Suppressor macrophage treated with lipopolysaccharide for 4 hours (primary cell): ENCODE results near the gene TRAF3.

ENCODE experiments used
- DNase-seq: peaks from one replicate; pipeline ENCODE4 v3.0.0-alpha.2; 2020

Gene TRAF3

DNA sequence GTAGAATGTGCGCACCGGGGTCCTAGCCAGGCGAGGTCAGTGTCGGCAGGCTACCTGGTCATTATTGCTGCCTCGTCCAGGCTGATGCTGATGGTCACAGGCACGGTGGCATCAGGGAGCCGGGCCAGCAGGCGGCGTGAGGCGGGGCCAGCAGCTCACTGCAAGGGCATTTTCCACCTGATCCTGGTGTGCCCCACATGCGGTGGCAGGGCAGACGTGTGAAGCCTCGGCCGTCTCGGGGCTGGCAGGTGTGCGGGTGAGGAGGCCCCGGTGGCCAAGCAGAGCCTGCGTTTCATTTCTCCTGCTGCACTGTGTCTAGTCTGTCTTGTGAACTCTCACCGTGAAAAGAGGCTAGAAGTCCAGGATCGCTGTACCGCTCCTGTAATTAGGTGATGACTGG lies 133.2 kb downstream of the TRAF3 start:
- no peak for DNase-seq

DNA sequence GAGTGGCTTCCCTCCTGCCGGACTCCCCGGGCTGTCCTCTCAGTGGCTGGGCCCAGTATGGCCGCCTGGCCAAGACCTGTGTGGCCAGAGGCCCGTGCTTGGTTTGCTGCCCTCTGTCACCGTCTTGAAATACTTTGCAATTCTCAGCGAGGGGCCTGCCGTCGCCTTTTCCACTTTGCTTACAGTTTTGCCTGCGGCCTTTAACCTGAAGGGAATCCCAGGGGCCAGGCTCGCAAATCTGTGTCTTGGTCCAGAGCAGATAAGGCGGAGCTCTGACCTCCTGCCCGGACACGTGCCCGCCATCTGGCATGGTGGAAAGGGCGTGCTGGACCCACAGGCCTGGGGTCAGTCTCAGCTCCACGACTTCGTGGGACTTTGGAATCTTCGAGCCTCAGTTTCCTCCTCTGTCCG lies 134.3 kb downstream of the TRAF3 start:
- DNase-seq = no peak

DNA sequence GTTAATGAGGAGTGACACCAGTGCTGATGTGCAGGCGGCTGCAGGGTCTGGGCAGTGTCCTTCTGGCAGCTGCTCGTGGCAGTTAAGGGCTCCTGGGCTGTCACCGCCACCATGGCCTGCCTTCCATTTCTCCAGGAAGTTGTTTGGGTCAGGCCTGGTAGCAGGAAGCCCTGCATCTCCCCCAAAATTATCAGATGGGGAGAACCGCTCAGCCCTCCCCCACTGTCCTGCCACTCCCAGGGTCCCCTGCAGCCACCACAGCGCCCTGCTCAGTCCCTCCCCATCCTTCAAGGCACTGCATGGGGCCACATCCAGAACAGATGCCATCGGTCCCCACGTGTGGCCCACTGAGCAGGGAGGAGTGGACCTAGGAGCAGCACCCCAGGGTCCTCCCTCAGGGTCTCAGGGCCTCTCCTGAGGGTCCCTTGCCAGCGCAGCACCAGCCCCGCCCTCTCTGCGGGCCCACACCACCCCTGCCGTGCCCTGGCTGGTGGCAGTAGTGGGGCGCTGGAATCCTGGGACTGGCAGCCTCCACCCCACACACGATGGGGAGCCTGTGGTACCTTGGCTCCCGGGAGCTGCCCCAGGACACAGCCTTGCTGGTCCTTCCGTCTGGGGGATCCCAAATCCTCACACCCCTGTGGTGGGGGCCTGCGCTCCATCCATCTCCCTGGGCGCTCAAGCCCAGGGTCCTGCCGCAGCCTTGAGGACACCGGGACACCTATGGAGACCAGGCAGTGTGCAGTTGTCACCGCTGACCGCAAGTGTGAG lies 134.9 kb downstream of the TRAF3 start:
- DNase-seq = no peak

DNA sequence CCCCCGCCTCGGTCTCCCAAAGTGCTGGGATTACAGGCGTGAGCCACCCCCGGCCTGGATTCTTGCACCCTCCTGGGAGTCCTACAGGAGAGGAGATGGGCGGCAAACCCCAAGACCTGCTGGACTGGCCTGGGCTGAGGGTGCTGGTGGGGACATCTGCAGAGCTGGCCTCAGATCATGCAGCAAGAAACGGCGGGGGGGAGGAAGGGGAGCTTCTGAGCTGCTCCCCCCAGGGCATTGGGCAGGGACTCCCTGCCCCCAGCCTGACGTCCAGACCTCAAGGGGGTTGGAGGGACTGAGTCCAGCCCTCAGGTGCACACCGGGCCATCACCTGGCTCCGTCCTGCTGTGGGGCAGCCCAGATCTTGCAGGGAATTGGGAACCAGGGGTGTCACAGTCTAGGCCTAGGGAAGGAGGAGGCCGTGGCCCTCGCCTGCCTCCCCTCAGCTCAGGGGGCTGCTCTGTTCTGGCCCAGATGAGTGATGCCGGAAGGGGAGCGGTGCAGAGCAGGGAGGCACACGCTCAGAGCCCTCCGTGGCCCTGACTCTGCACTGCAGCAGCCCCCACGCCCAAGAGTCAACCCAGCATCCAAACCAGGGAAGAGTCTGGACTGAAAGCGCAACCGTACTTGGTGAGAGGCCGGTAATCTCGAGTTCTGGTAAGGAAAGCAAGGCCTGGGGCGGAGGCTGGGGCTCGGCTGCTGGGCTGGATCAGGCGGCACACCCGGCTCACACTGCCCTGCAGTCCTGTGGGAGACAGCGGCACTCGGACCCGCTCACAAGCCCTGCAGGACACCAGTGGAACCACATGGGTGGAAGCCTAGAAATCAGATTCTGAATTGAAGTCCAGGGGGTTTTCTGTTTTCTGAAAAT lies 136.3 kb downstream of the TRAF3 start:
- DNase-seq = no peak

DNA sequence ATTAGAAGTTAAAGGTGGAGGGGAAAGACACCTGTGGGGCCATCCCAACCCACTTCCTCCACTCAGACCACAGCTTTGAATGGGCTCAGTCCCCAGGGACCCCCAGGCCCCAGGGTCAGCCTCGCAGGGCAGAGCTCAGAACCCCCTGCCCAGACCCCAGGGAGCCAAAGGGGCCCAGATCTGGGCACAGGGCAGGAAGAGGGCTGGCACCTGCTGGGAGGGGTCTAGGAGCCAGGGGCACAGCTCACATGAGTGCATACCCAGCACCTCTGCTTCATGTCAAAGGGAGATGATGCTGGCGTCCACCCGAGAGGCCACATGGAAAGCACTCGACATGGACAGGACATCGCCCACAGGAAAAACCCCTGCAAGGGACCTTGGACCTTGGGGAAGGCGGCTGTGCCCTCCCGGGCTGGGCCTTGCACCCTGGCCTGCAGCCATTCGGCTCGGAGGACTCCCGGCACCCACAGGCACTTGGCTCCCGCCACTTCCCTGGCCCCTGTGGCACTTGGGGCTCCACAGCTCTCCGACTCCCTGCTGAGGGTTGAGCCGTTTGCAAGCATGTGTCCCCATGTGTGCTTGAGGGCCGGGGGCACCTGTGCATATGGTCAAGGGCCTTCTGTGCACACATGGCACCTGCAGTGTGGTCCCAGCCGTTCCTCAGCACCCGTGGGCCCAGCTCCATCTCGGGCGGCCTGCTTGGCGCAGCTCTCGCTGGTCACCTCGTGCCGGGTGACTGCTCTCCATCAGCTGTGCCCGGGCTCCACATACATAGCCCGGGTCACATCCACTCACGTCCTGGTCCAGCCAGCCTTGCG lies 137.4 kb downstream of the TRAF3 start:
- DNase-seq = no peak

DNA sequence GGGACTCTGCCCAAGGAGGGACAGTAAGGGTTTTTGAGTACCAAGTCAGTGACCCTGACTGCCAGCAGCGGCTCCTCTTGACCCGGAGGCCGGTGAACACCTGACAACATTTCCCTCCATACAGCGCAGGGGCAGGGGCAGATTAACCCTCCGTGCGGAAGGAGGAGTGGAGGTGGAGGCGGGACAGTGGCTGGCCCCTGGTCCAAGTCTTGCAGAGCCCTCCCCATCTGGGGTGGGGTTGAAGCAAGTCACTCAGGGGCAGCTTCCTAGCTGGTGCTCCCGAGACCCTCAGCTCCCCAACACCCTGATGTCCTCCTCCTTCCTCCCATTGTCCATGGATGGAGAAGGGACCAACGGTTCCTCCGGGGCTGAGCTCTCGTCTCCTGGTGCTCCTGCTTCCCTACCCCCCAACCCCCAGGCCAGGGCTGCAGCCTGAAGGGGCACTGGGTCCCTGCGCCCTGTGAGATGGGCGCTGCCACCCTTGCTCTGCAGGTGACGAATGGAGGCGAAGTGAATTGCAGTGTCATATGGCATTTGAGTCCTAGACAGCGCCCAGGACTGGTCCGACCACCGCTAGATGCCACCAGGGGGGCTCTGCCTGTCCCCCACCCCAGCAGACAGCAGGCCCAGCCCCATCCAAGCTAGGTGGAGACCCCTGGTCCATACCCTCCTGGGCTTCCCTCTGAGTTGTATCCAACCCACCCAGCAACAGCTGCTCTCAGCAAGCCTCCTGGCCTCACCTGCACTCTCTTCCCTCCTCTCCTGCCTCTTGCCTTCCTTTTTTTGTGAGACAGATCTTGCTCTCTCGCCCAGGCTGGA lies 138.3 kb downstream of the TRAF3 start:
- DNase-seq = no peak

DNA sequence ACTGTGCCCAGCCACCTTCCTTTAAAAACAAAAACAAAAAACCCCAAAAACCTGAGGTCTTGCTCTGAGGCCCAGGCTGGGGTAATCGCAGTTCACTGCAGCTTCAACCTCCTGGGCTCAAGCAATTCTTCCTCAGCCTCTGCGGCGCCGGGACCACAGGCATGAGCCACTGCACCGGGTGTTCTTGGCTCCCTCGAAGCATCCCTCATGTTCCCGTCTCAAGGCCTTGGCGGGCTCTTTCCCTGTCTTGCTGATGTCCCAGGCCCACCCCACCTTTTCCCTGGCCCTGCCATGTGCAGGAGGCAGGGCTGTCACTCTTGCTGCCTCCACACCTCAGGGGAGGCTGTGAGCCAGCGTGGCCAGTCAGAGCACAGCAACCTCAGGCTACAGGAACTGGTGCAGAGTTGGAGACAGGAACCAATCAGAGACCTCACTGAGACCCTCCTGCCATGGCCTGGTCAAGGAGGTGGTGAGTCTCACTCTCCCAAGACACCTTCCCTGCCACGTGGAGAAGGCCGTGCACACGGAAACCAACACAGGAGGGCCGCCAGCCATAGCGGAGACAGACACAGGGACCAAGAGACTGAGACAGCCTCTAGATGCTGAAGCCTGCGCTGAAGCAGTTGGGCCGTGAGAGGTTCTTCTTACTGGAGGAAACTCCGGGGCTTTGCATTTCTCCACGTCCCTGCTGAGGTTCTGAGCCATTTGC lies 139.3 kb downstream of the TRAF3 start:
- no peak for DNase-seq

DNA sequence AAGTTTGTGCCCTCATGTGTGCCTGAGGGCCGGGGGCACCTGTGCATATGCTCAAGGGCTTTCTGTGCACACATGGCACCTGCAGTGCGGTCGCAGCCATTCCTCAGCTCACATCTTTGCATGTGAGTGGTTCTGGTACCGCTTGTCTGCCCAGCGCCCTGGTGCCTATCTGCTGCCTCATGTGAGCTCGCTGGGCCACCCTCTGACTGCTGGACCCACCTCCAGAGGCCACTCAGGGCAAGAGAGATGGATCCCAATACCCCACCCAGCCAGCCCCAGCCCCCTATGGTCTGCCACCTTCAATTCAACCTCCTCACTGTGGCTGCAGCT lies 139.8 kb downstream of the TRAF3 start:
- DNase-seq = no peak

DNA sequence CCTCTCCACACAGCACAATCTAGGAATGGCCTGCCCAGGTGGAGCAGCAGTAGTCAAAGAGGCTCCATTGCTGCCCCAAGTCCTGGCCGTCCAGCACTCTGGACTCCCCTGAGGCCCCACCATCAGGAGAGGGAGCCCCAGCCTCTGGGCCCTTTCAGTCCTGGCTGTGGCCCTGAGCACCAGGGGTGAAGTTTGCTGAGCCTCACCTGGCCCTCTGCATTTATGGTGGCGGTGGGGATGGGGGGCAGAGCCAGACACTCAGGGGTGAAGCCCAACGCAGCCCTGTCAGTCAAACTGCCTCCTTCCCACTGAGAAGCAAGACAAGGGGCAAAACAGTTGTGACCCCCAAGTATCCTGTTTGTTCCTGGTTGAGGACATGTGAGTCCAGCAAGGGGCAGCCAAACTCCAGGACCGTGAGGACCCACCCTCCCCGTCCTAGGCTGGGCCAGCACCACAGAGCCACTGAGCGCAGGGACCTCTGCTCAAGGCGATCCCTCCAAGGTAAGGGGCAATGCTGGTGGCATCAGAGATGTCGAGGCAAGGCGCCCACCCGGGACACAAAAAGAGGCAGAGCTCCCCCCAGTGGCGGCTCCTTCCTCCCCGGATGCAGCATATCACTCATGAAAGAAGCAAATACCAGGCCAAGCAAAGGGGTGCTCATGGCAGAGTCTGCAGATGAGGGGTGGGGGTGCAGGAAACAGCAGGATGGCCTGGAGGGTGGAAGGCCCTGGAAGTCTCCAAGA lies 140.4 kb downstream of the TRAF3 start:
- peak; percentile 29 for DNase-seq

DNA sequence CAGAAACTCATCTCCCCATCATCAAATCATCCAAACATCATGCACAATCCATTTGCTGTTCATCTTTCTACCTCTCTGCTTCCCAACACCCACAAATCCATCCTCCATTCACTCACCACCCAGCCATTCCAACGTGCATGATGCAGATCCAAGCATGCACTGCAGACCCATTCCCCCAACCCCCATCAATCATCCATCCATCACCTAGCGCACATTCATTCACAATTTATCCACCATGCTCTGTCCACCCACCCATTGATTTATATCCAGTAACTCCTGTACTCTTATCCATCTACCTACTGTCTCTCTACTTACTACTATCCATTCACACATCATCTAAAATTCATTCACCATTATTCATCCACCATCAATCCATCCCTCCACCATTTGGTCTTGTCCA lies 141.2 kb downstream of the TRAF3 start:
- no peak for DNase-seq

DNA sequence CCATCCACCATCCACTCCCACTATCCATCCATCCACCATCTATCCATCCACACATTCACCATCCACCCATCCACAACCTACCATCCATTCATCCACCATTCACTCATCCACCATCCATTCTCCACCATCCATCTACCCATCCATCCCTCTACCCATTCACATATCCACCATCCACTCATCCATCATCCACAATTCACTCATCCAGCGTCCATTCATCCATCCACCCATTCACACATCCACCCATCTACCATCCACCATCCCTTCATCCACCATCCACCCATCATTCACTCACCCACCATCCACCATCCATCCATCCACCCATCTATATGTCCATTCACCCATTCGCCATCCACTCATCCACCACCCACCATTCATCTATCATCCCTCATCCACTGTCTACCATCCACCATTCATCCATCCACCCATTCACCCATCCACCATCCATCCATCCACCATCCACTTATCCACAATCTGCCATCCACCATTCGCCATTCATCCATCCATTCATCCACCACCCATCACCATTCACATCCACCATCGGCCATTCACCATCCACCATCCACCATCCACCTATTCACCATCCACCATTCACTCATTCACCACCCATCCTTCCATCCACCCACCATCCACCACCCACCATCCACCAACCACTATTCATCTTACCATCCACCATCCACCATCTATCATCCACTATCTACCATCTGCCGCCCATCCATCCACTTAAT lies 143.2 kb downstream of the TRAF3 start:
- DNase-seq = no peak

DNA sequence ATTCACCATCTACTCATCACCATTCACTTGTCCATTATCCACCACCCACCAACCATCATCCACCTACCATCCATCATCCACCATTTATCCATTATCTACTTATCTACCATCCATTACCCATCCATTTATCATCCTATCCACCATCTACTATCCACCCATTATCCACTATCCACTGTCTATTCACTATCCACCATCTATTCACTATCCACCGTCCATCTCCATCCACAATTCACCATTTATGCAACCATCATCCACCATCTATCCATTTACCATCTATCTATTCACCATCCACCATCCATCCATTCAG lies 143.7 kb downstream of the TRAF3 start:
- no peak for DNase-seq

DNA sequence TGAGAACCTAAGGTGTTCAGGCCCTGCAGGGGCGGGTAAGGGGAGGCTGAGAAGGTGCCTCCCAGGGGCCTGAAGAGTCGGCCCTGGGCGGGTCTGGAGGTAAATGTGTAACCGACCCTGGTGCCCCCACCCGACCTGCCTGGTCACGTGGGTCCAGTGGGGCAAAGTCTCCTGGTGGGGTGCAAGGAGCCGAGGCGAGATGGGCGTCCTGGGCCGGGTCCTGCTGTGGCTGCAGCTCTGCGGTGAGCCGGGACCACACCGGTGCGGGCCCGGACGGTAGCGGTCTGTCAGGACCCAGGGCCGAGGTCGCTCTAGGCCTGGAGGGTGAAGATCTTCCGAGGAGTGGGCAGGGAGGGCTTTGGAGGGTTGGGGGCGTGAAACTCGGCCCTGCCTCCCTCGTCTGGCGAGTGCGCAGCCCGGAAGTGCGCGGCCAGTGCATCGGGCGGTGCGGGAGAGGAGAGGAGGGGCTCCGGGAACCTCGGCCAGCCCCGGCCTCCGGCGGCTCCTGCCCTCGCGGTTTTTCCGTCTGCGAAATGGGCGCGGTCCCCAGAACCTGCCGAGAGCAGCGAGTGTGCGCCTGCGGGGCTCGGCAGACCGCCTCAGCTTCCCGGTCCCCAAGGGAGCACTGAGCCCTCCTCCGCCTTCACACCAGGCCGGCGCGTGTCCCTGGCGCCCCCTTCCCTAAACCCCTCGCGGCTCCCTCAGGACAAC lies 145.4 kb downstream of the TRAF3 start, which contains the start of gene AMN:
TSS of gene AMN (plus strand) at position 174 of the 711 bp plus-strand sequence. CDS start at position 200, 26 bp downstream.
- DNase-seq = no peak

DNA sequence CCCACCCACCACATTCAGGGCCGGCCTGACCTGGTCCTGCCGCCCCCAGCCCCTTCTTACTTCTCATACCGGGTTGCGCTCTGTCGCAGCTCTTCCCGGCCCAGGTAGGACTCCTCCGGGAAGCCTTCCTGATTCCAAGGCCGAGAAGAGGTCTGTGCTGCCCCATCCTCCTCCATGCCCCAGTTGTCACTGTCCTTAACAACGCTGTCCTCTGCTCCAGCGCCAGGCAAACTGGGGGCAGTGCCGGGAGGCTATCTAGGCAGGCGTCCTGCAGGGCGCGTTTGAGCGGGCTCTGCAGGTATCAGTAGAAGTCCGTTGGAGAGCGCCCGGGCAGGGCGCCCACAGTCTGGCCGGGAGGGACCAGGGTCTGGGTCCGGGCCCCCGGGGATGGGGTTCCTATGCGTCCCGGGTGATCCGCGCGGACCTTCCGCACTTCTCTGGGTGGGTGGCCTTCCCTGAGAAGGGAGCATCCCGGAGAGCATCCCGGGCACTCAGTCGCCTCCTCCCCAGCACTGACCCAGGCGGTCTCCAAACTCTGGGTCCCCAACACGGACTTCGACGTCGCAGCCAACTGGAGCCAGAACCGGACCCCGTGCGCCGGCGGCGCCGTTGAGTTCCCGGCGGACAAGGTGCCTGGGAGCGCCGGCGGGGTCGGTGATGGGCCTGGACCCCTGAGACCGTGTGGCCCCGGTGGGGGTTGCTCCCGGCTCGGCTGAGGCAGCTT lies 146.1 kb downstream of the TRAF3 start:
- no peak for DNase-seq

DNA sequence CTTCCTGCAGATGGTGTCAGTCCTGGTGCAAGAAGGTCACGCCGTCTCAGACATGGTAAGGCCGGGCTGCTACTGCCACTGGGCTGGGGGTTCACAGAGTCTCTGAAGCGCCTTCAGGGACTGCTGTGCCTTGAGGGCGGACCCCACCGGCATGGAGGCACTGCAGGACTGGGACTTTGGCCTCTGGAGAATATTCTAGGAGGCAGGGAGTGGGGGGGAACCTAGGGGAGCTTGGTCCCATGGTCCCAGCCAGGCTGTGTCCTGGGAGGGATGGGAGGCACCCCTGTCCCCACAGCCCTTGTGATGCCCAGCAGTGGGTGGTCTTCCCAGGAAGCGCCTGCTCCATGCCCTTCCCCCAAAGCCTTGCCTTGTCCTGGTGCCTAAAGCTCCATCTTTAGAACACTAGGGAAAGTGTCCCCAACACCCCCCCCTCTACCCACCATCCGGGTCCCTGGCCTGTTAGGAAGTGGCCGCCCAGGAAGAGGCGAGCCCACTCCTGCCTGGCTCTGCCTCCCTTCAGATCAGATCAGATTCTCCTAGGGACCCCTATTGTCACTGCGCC lies 146.8 kb downstream of the TRAF3 start:
- DNase-seq = no peak

DNA sequence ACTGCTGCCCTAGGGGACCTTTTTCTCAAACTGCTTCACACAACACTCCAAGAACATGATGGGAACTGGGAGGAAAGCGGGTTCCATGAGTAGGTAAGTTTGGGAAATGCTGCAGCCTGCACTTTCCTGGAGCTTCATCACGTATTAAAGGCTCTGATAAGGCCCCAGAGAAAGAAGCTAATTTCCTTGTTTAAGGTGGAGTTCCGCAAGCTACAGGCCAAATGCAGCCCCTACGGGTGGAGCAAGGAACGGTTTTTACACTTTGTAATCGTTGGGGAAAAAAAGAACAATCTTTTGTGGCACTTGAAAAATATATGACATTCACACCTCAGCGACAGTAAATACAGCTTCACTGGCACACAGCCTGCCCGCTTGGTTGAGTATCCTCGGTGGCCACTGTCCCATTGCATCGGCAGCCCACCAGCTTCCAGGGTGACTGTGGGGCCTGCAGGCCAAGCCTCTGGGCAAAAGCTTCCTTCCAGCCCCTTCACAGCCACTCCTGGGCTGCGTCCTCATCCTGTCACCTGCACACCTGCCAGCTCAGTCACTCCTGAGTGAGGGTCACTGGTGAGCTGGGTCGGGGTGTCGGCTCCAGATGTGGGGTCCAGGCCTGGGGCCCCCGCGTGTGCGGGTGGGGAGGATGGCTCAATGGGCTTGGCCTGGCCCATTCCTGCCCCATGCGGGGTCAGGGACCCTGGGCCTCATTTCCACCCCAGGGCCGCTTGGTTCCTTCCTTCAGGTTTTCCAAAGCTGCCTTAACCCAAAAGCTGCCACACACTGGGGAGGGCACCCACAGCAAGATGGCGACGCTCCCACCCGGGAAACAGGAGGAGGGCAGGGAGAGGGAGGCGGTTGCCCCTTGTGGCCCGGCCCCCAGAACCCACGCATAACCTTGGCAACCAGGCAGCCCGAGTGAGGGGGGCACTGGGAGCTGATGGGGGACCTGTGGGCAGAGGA lies 147.7 kb downstream of the TRAF3 start:
- DNase-seq = no peak

DNA sequence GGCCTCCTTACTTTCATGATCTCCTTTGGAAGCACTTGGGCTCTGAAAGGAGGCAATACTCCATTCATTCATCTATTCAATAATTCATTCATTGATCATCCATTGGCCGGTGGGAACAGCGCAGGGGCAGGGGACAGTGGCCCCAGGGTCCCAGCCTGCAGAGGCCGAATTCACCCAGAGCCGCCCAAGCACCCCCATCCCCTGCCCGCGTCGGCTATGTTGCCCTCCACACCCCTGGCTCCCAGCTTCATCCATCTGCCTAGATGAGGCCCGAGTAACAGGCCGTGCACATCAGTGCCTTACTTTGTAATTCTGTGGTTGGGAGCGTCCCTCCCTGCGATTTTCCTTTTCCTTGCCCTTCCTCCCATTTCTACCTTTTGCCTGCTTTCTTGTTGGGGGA lies 148.4 kb downstream of the TRAF3 start:
- DNase-seq = no peak

DNA sequence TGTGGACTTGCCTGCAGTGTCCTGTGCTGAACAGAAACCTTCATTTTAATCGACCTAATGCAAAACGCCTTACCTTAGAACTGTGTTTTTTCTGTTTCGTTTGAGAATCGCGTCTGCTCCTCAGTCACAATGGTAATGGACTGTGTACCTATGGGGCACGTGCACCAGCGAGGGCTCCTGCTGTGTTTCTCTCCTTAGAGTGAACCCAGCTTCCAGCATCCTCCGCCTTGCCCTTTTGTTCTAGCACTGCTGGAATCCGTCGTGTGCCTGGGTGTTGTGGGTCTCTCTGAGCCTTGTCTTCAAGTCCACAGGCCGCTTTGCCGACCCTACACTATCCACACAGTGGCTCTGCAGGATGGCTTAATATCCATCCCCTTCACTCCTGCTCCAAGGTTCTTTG lies 148.9 kb downstream of the TRAF3 start:
- DNase-seq = no peak
